GM12878 (cell line): ENCODE measurements around the gene GRAMD1B. TPM values are rescaled to one million over a fixed set of nuclear protein-coding genes. Genes with fewer than 3 reads are reported as not detected.

ENCODE experiments used
- ATAC-seq: fragments of 200-7000 bp; cut with Tn5 transposase; 3 replicates; pipeline ENCODE4 v1.9.1; 2020; ENCODE audit warnings: mild to moderate bottlenecking, moderate library complexity
- BruUV-seq: library from RNA; stranded (reverse); fragments of 400-500 nt; replicated peaks from 2 replicates; lab custom pipeline; 2021; lab: Mats Ljungman, UMichigan
- CTCF ChIA-PET: fragments of 300-600 bp; sonication (Branson Sonifier 250); formaldehyde crosslinking; extraction: SDS; loops from one replicate; lab custom pipeline; 2021; ENCODE audit warnings: inconsistent platforms; lab: Yijun Ruan, JAX
- POLR2A ChIA-PET: fragments of 350-600 bp; formaldehyde crosslinking; extraction: SDS; loops from one replicate; lab custom pipeline; 2021; ENCODE audit warnings: inconsistent platforms; lab: Charles Lee
- RAD21 ChIA-PET: fragments of 300-600 bp; sonication (Branson Sonifier 250); formaldehyde crosslinking; loops from one replicate; lab custom pipeline; 2023; ENCODE audit warnings: antibody characterized with exemption; ENCODE audit not compliant: unreplicated experiment; lab: Charles Lee
- SMC1A ChIA-PET: fragments of 300-600 bp; sonication (Branson Sonifier 250); formaldehyde crosslinking; loops from one replicate; lab custom pipeline; 2023; ENCODE audit not compliant: unreplicated experiment, uncharacterized antibody; lab: Charles Lee
- DNase-seq: peaks from one replicate; pipeline ENCODE4 v3.0.0-alpha.2; 2011; ENCODE audit warnings: low read depth, low spot score
- FAIRE-seq: peaks from 3 replicates; lab custom pipeline; 2011; peaks lifted over from hg19 to GRCh38; lab: Jason Lieb, UNC
- H2AFZ ChIP-seq: 2 replicates; pipeline ENCODE4 v1.6.0; 2011; ENCODE audit warnings: low read depth, low read length, control low read depth; ENCODE audit not compliant: control insufficient read depth
- H3K27ac ChIP-seq: 2 replicates; pipeline ENCODE4 v1.5.1; 2011; ENCODE audit warnings: control low read depth; ENCODE audit not compliant: control insufficient read depth, insufficient read depth
- H3K27me3 ChIP-seq, 2 experiments: replicated peaks in 1 of 2; 2 replicates each; pipeline versions ENCODE4 v1.6.0 to v1.6.1; 2011; ENCODE audit warnings: low read length in 1 of 2; ENCODE audit not compliant: control insufficient read depth in 2 of 2, insufficient read depth in 2 of 2
- H3K36me3 ChIP-seq, 2 experiments: 2 replicates each; pipeline ENCODE4 v1.5.1; 2011; ENCODE audit warnings: low read length in 1 of 2; ENCODE audit not compliant: control insufficient read depth in 2 of 2, insufficient read depth in 2 of 2
- H3K4me1 ChIP-seq: 2 replicates; pipeline ENCODE4 v1.6.1; 2011; ENCODE audit warnings: mild to moderate bottlenecking, low read length, moderate library complexity, mixed read lengths; ENCODE audit not compliant: control insufficient read depth, insufficient read depth
- H3K4me2 ChIP-seq: 2 replicates; pipeline ENCODE4 v1.6.0; 2011; ENCODE audit warnings: control low read depth; ENCODE audit not compliant: control insufficient read depth, insufficient read depth
- H3K4me3 ChIP-seq: fragments of 200-600 bp; sonication (generic); 2 replicates; pipeline ENCODE4 v1.5.1; 2016
- H3K79me2 ChIP-seq: 2 replicates; pipeline ENCODE4 v1.6.0; 2011; ENCODE audit warnings: low read length; ENCODE audit not compliant: control insufficient read depth, insufficient read depth
- H3K9ac ChIP-seq: 2 replicates; pipeline ENCODE4 v1.8.0; 2011; ENCODE audit warnings: low read length, control low read depth, mixed read lengths; ENCODE audit not compliant: control insufficient read depth, insufficient read depth
- H3K9me3 ChIP-seq: replicated peaks from 3 replicates; pipeline ENCODE4 v1.5.1; 2011; ENCODE audit warnings: mild to moderate bottlenecking, low read length; ENCODE audit not compliant: control insufficient read depth, insufficient read depth
- H4K20me1 ChIP-seq: 2 replicates; pipeline ENCODE4 v1.6.0; 2011; ENCODE audit not compliant: control insufficient read depth, insufficient read depth
- MYC ChIP-seq: IDR thresholded peaks from 2 replicates; pipeline ENCODE4 v1.6.1; 2011; ENCODE audit warnings: mild to moderate bottlenecking, low read length, moderate library complexity, inconsistent platforms; ENCODE audit not compliant: insufficient read depth, insufficient replicate concordance, insufficient read length, severe bottlenecking
- NFIC ChIP-seq: IDR thresholded peaks from 2 replicates; pipeline ENCODE4 v1.6.1; 2012; ENCODE audit warnings: low read depth, mild to moderate bottlenecking, inconsistent platforms, low read length, moderate library complexity
- PAX5 ChIP-seq: IDR thresholded peaks from 2 replicates; pipeline ENCODE4 v1.6.1; 2011; ENCODE audit warnings: low read depth, low read length, borderline replicate concordance
- RUNX3 ChIP-seq: IDR thresholded peaks from 2 replicates; pipeline ENCODE4 v1.6.1; 2012; ENCODE audit warnings: low read length, inconsistent platforms
- WGBS: methylation state at CpG from one replicate; pipeline ENCODE4 v1.1.6; 2016; ENCODE audit warnings: low lambda C conversion rate; ENCODE audit not compliant: insufficient replicate concordance, insufficient coverage; ENCODE audit errors: missing lambda C conversion rate; 5-methylcytosine and 5-hydroxymethylcytosine counted together
- in situ Hi-C: fragments of 300-500 bp; cut with MboI; formaldehyde crosslinking; loops from 9 replicates; pipeline ENCODE4 v1.14.3; 2018; ENCODE audit warnings: mixed read lengths
- intact Hi-C: fragments of 100-400 bp; cut with micrococcal nuclease; formaldehyde crosslinking; loops from one replicate; pipeline ENCODE4 v1.14.2; 2022; ENCODE audit not compliant: unreplicated experiment
- polyA plus RNA-seq, 11 experiments: library from polyadenylated mRNA; depleted of rRNA in 4 of 11; unstranded in 6 of 11; stranded (reverse) in 5 of 11; fragments of >200 nt; fragmentation: Nextera tagmentation in 4 of 11; fragmentation: Illumina TruSeq in 1 of 11; extraction: Ambion mirVana in 4 of 11; extraction: Trizol in 1 of 11; gene quantifications; 1 replicate in 1 of 11; 2 replicates in 10 of 11; pipeline versions ENCODE4 v1.2.1 to v1.2.3, GENCODE V29; 2011 to 2016; ENCODE audit warnings: inconsistent platforms in 2 of 11, missing spikeins in 2 of 11, low read depth in 1 of 11
- total RNA-seq, 4 experiments: library from RNA; depleted of rRNA in 3 of 4; stranded (reverse); fragments of >200 nt in 3 of 4; fragmentation: Illumina TruSeq in 1 of 4; extraction: Trizol in 1 of 4; gene quantifications; 2 replicates each; pipeline versions ENCODE4 v1.2.1 to v1.2.3, GENCODE V29; 2013 to 2021

GRAMD1B gene
- total and polyA plus RNA-seq, 10 of the 15 experiments (the other 5 are each of a cell fraction or from before 2014, with no cell fraction given), result 1.9 to 49.1 (median 26.9) TPM

DNA sequence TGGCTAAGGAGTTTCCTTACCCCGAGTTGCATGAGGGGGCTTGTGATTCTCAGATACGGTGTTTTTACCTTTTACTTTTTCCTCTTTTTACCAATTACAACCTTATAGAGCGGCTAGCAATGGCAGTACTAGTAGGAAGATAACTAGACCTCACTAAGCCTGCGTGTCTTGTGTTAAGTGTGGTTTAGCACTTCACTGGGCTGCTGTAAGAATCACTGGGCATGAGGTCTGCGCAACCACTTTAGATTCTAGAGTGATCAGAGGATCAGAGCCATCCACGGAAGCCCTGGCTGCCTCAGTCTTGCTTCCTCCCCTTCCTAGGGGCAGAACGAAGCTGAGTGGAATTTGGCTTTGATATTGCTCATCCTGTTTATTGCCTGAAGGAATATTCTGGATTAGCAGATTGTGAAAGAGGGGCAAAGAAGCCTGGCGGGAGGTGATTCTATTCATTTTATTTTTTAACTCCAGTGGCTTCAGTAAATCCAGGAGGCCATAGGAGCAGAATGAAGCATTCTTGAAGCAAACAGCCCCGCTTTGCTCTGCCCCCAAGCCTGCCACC, 88.5 kb downstream of the GRAMD1B start:
- FAIRE-seq, result peak; percentile 27
- ChIA-PET RAD21 (interaction anchor here (0.9 to 5.4 kb wide), 3 partner anchors 58 to 112 kb away, joined by 3 to 23 read pairs (median 7); no protein-coding TSS in a partner anchor), POLR2A (interaction anchor here (1.4 kb wide), 1 partner anchor 17 kb away, joined by 3 read pairs; no protein-coding TSS in a partner anchor), SMC1A (interaction anchor here (0.7 to 9.7 kb wide), 7 partner anchors 16 to 215 kb away, joined by 3 to 64 read pairs (median 4); no protein-coding TSS in a partner anchor), CTCF (interaction anchor here (1.3 to 4.8 kb wide), 7 partner anchors 9 to 218 kb away, joined by 4 to 48 read pairs (median 4); no protein-coding TSS in a partner anchor)
- intact Hi-C loops, result no loop called here
- no TSS peak for BruUV-seq
- Histone ChIP-seq H2AFZ (no peak overlapping the region), H3K79me2 (no peaks in the 10 kb centered on the region), H3K36me3 (no peaks in the 10 kb centered on the region), H3K4me2 (peak overlapping the region; percentile 32), H4K20me1 (no peaks in the 10 kb centered on the region), H3K27ac (peak overlapping the region; percentile 51; the same call in 1 of the 2 replicates), H3K9me3 (no peaks in the 10 kb centered on the region), H3K4me1 (peaks cover 25% of the 10 kb centered on the region), H3K27me3 (no peaks in the 10 kb centered on the region), H3K9ac (no peak overlapping the region), H3K4me3 (no peak overlapping the region)
- 55% methylated on average over 9 of the region's 9 CpGs for WGBS
- no peak for DNase-seq
- ATAC-seq, result peak; percentile 84
- TF ChIP-seq MYC, result no peak
- TF ChIP-seq NFIC, result 0 out of 2 replicates have a peak, but pooled peaks have one; percentile 28
- peak; percentile 81 for TF ChIP-seq RUNX3
- peak; percentile 24; the same call in 1 of the 2 replicates for TF ChIP-seq PAX5
- in situ Hi-C loops, result no loop called here
